ENCODE data around the gene THSD4. TPM values are rescaled to one million over a fixed set of nuclear protein-coding genes. Genes with fewer than 3 reads are reported as not detected.

The THSD4 gene
- total RNA-seq, 1 experiment from 2014 or later, result 29.0 TPM

- no TSS peak for BruUV-seq (replicated peaks)
- DNase-seq, result no peak
- H4K20me1 ChIP-seq (ENCODE audit: low read length), result no peaks in the 10 kb centered on the region
- H3K9me2 ChIP-seq (replicated peaks; ENCODE audit: low read length), result no peaks in the 10 kb centered on the region
- no peak overlapping the region for H2AFZ ChIP-seq (ENCODE audit: low read length)
- intact Hi-C loops (cut with micrococcal nuclease), result loop anchor here (10.0 kb wide), 1 partner anchor 75 kb away; no protein-coding TSS in a partner anchor
- no peaks in the 10 kb centered on the region for H3K9me3 ChIP-seq (ENCODE audit: low read length)
- no peaks in the 10 kb centered on the region for H3K79me2 ChIP-seq (ENCODE audit: low read length)
- ATAC-seq, result no peak
- TF ChIP-seq EZH2phosphoT487 (IDR thresholded peaks at IDR 0.05; ENCODE audit: borderline replicate concordance, low read length), result no peak
- TF ChIP-seq, protein P1, sequence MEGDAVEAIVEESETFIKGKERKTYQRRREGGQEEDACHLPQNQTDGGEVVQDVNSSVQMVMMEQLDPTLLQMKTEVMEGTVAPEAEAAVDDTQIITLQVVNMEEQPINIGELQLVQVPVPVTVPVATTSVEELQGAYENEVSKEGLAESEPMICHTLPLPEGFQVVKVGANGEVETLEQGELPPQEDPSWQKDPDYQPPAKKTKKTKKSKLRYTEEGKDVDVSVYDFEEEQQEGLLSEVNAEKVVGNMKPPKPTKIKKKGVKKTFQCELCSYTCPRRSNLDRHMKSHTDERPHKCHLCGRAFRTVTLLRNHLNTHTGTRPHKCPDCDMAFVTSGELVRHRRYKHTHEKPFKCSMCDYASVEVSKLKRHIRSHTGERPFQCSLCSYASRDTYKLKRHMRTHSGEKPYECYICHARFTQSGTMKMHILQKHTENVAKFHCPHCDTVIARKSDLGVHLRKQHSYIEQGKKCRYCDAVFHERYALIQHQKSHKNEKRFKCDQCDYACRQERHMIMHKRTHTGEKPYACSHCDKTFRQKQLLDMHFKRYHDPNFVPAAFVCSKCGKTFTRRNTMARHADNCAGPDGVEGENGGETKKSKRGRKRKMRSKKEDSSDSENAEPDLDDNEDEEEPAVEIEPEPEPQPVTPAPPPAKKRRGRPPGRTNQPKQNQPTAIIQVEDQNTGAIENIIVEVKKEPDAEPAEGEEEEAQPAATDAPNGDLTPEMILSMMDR (conservative IDR thresholded peaks at IDR 0.05; ENCODE audit: low read depth, low read length), result no peak
- no peak for TF ChIP-seq EZH2 (IDR thresholded peaks at IDR 0.05; ENCODE audit: low read length, unreplicated experiment)
- H3K4me1 ChIP-seq (ENCODE audit: insufficient read depth, low read length), result peaks cover 6% of the 10 kb centered on the region; the same call in 1 of the 2 replicates
- ChIA-PET CTCF (no interaction called here), POLR2A (ENCODE audit: unreplicated experiment) (no interaction called here)
- no peak overlapping the region for H3K9ac ChIP-seq (ENCODE audit: low read length)
- H3K27me3 ChIP-seq (ENCODE audit: low read length), result no peaks in the 10 kb centered on the region
- no peak overlapping the region for H3K27ac ChIP-seq (ENCODE audit: low read length)
- no peak overlapping the region for H3K4me3 ChIP-seq (ENCODE audit: low read length)
- H3K4me2 ChIP-seq (ENCODE audit: low read length), result no peak overlapping the region
- H3K36me3 ChIP-seq (ENCODE audit: low read depth, low read length), result no peaks in the 10 kb centered on the region
- no peaks in the 10 kb centered on the region for H3F3A ChIP-seq (ENCODE audit: low read length, unreplicated experiment)
These were observed 614.0 kb downstream of the THSD4 start for GRCh38 chr15:71729319-71729718.

GRCh38 chr15:71730277-71731144, 615.2 kb downstream of the THSD4 start:
- TF ChIP-seq, protein P1 (conservative IDR thresholded peaks at IDR 0.05; ENCODE audit: low read depth, low read length), result peak; percentile 88
- no peak for TF ChIP-seq EZH2 (IDR thresholded peaks at IDR 0.05; ENCODE audit: low read length, unreplicated experiment)
- intact Hi-C loops (cut with micrococcal nuclease), result loop anchor here (5.0 kb wide), 1 partner anchor 283 kb away; no protein-coding TSS in a partner anchor
- H3K9me3 ChIP-seq (ENCODE audit: low read length), result no peaks in the 10 kb centered on the region
- no TSS peak for BruUV-seq (replicated peaks)
- no peaks in the 10 kb centered on the region for H3F3A ChIP-seq (ENCODE audit: low read length, unreplicated experiment)
- H3K27ac ChIP-seq (ENCODE audit: low read length), result no peak overlapping the region
- POLR2A ChIA-PET (ENCODE audit: unreplicated experiment), result no interaction called here
- no peak overlapping the region for H2AFZ ChIP-seq (ENCODE audit: low read length)
- H3K4me2 ChIP-seq (ENCODE audit: low read length), result no peak overlapping the region
- H3K4me1 ChIP-seq (ENCODE audit: insufficient read depth, low read length), result peaks cover 3% of the 10 kb centered on the region; the same call in 1 of the 2 replicates
- H3K9ac ChIP-seq (ENCODE audit: low read length), result no peak overlapping the region
- CTCF ChIA-PET, result no interaction called here
- H3K36me3 ChIP-seq (ENCODE audit: low read depth, low read length), result no peaks in the 10 kb centered on the region
- H3K4me3 ChIP-seq (ENCODE audit: low read length), result no peak overlapping the region
- H3K9me2 ChIP-seq (replicated peaks; ENCODE audit: low read length), result no peaks in the 10 kb centered on the region
- DNase-seq, result peak; percentile 76
- H3K79me2 ChIP-seq (ENCODE audit: low read length), result no peaks in the 10 kb centered on the region
- H3K27me3 ChIP-seq (ENCODE audit: low read length), result no peaks in the 10 kb centered on the region
- ATAC-seq, result peak; percentile 88
- no peaks in the 10 kb centered on the region for H4K20me1 ChIP-seq (ENCODE audit: low read length)

DNA sequence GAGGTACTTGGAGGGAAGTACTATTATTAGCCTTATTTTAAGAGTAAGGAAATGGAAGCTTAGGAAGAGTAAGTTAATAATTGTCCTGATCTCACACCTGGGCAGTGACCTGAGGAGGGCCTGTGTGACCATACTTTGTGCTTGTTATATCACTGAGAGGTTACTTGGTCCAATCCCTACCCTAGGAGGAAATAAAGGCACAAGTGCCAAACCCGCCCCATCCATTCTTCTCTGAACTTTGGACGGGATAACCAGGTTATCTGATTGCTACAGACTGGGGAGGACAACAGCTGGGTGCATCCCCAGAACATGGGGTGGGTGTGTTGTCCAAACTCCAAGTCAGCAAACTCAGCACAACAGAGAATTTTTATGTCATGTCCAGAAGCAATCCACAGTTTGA, 617.4 kb downstream of the THSD4 start:
- no TSS peak for BruUV-seq (replicated peaks)
- Histone ChIP-seq H3K27ac (ENCODE audit: low read length) (no peak overlapping the region), H2AFZ (ENCODE audit: low read length) (no peak overlapping the region), H3K9me2 (replicated peaks; ENCODE audit: low read length) (no peaks in the 10 kb centered on the region), H4K20me1 (ENCODE audit: low read length) (no peaks in the 10 kb centered on the region), H3K9ac (ENCODE audit: low read length) (no peak overlapping the region), H3K4me3 (ENCODE audit: low read length) (no peak overlapping the region), H3F3A (ENCODE audit: low read length, unreplicated experiment) (no peaks in the 10 kb centered on the region), H3K36me3 (ENCODE audit: low read depth, low read length) (no peaks in the 10 kb centered on the region), H3K27me3 (ENCODE audit: low read length) (no peaks in the 10 kb centered on the region), H3K9me3 (ENCODE audit: low read length) (no peaks in the 10 kb centered on the region), H3K79me2 (ENCODE audit: low read length) (no peaks in the 10 kb centered on the region), H3K4me2 (ENCODE audit: low read length) (no peak overlapping the region), H3K4me1 (ENCODE audit: insufficient read depth, low read length) (no peaks in the 10 kb centered on the region)
- TF ChIP-seq, protein P1 (conservative IDR thresholded peaks at IDR 0.05; ENCODE audit: low read depth, low read length), result no peak
- no peak for TF ChIP-seq EZH2 (IDR thresholded peaks at IDR 0.05; ENCODE audit: low read length, unreplicated experiment)
- no peak for TF ChIP-seq EZH2phosphoT487 (IDR thresholded peaks at IDR 0.05; ENCODE audit: borderline replicate concordance, low read length)
- DNase-seq (no peak), ATAC-seq (no peak)
- ChIA-PET CTCF (no interaction called here), POLR2A (ENCODE audit: unreplicated experiment) (no interaction called here)
- intact Hi-C loops (cut with micrococcal nuclease), result loop anchor here (5.0 kb wide), 1 partner anchor 285 kb away; no protein-coding TSS in a partner anchor
